Bronchus fibroblast of lung (primary cell): ENCODE measurements around the gene SGCG. TPM values are rescaled to one million over a fixed set of nuclear protein-coding genes. Genes with fewer than 3 reads are reported as not detected.

Source experiments
- total RNA-seq: library from RNA; depleted of rRNA; stranded (reverse); fragments of >200 nt; gene quantifications from 2 replicates; pipeline ENCODE4 v1.2.3, GENCODE V29; 2015

Gene SGCG
- total RNA-seq, result 0.34 and 0.89 TPM in 2 replicates

GRCh38 chr13:23180711-23181110, at the start of gene SGCG:
TSS of gene SGCG (plus strand) at chr13:23180979. CDS start at chr13:23203695, 22,716 bp downstream.

